HL-60/S4 treated with phorbol 12-myristate 13-acetate at 8.2 ng/mL for 4 days and 3 days (cell line): ENCODE data around the gene PRAMEF10.
"Not testable (repeated sequence)": the region's sequence is repeated elsewhere in the genome, so short reads cannot be mapped to it uniquely, and the experiment has no call there.

Source experiments
- in situ Hi-C: fragments of 300-500 bp; cut with MboI; formaldehyde crosslinking; loops from 2 replicates; pipeline ENCODE4 v1.15.0; 2022; ENCODE audit warnings: low sequenced_read_pairs

Gene PRAMEF10

GRCh38 chr1:12898170-12898569 lies at the start of gene PRAMEF10:
PRAMEF10 (minus strand) TSS chr1:12898270; CDS start chr1:12895847, 2,423 bp downstream.
- in situ Hi-C loops, result not testable (repeated sequence)

- in situ Hi-C loops, result not testable (repeated sequence)
Measured at GRCh38 chr1:12947480-12947879, 49.4 kb upstream of the PRAMEF10 start, which contains the start of gene PRAMEF6. PRAMEF6 (minus strand) TSS chr1:12947580; CDS start chr1:12942518, 5,062 bp downstream.

- in situ Hi-C loops, result not testable (repeated sequence)
Measured at GRCh38 chr1:12924368-12924767, 26.3 kb upstream of the PRAMEF10 start.

- in situ Hi-C loops, result not testable (repeated sequence)
Measured at GRCh38 chr1:12921749-12922148, 23.7 kb upstream of the PRAMEF10 start.

- in situ Hi-C loops, result not testable (repeated sequence)
Measured at GRCh38 chr1:12916310-12916709, 18.2 kb upstream of the PRAMEF10 start, which contains the start of gene PRAMEF7. PRAMEF7 (plus strand) TSS chr1:12916610; CDS start chr1:12917693, 1,083 bp downstream.

GRCh38 chr1:12903793-12904572 lies 5.9 kb upstream of the PRAMEF10 start:
- in situ Hi-C loops, result not testable (repeated sequence)

GRCh38 chr1:12899186-12899585 lies 1.1 kb upstream of the PRAMEF10 start:
- in situ Hi-C loops, result not testable (repeated sequence)

GRCh38 chr1:12886101-12886500 lies 12.0 kb downstream of the PRAMEF10 start, which contains the start of gene PRAMEF4:
PRAMEF4 (minus strand) TSS chr1:12886201; CDS start chr1:12883394, 2,807 bp downstream.
- in situ Hi-C loops, result not testable (repeated sequence)

- in situ Hi-C loops, result not testable (repeated sequence)
Measured at GRCh38 chr1:12878453-12878852, 19.6 kb downstream of the PRAMEF10 start.

GRCh38 chr1:12863131-12863880 lies 34.8 kb downstream of the PRAMEF10 start:
- in situ Hi-C loops, result not testable (repeated sequence)

GRCh38 chr1:12856786-12857185 lies 41.3 kb downstream of the PRAMEF10 start, which contains the start of gene PRAMEF2:
PRAMEF2 (plus strand) TSS chr1:12857086; CDS start chr1:12859010, 1,924 bp downstream.
- in situ Hi-C loops, result not testable (repeated sequence)

GRCh38 chr1:12851779-12852178 lies 46.3 kb downstream of the PRAMEF10 start:
- in situ Hi-C loops, result no loop called here

- in situ Hi-C loops, result not testable (repeated sequence)
Measured at GRCh38 chr1:12848620-12849019, 49.5 kb downstream of the PRAMEF10 start, which contains the start of gene HNRNPCL1. HNRNPCL1 (minus strand) TSS chr1:12848720; CDS start chr1:12848289, 431 bp downstream.
